ENCODE measurements around the gene PKD1L1.
A peak's percentile ranks its signal among the peaks of the same experiment; 100 is the strongest.
"Not testable (repeated sequence)": the region's sequence is repeated elsewhere in the genome, so short reads cannot be mapped to it uniquely, and the experiment has no call there.

PKD1L1 gene

GRCh38 chr7:47957156-47957555 is 8.9 kb upstream of the PKD1L1 start:
- no peak for DNase-seq

GRCh38 chr7:47956220-47956619 is 8.0 kb upstream of the PKD1L1 start:
- no peak for DNase-seq

GRCh38 chr7:47954231-47954911 is 6.1 kb upstream of the PKD1L1 start:
- DNase-seq, result no peak

- no peak for DNase-seq
Measured at GRCh38 chr7:47953822-47954221, 5.6 kb upstream of the PKD1L1 start.

- DNase-seq, result no peak
Measured at GRCh38 chr7:47952224-47952623, 4.0 kb upstream of the PKD1L1 start.

GRCh38 chr7:47951374-47951773 is 3.1 kb upstream of the PKD1L1 start:
- no peak for DNase-seq

- DNase-seq, result no peak
Measured at GRCh38 chr7:47950714-47951113, 2.4 kb upstream of the PKD1L1 start.

GRCh38 chr7:47949703-47950102 is 1.4 kb upstream of the PKD1L1 start:
- DNase-seq, result no peak

GRCh38 chr7:47947355-47947749 is 914 bp downstream of the PKD1L1 start:
- DNase-seq, result no peak

- DNase-seq, result no peak
Measured at GRCh38 chr7:47946581-47947354, 1.5 kb downstream of the PKD1L1 start.

GRCh38 chr7:47945261-47946015 is 2.8 kb downstream of the PKD1L1 start:
- DNase-seq, result peak; percentile 65

- no peak for DNase-seq
Measured at GRCh38 chr7:47944536-47945260, 3.6 kb downstream of the PKD1L1 start.

GRCh38 chr7:47943676-47944474 is 4.4 kb downstream of the PKD1L1 start:
- no peak for DNase-seq

GRCh38 chr7:47942651-47943050 is 5.6 kb downstream of the PKD1L1 start:
- not testable (repeated sequence) for DNase-seq

GRCh38 chr7:47942132-47942531 is 6.1 kb downstream of the PKD1L1 start:
- no peak for DNase-seq

GRCh38 chr7:47941136-47941844 is 7.0 kb downstream of the PKD1L1 start:
- no peak for DNase-seq

- DNase-seq, result no peak
Measured at GRCh38 chr7:47940088-47941013, 7.9 kb downstream of the PKD1L1 start.

- no peak for DNase-seq
Measured at GRCh38 chr7:47939425-47940036, 8.7 kb downstream of the PKD1L1 start.

- DNase-seq, result no peak
Measured at GRCh38 chr7:47938574-47939165, 9.6 kb downstream of the PKD1L1 start.
